K562 (cell line): Measurements from ENCODE around the gene DLX2. TPM values are rescaled to one million over a fixed set of nuclear protein-coding genes. Genes with fewer than 3 reads are reported as not detected.

Source experiments
- ARID1B ChIP-seq: fragments of 450-650 bp; IDR thresholded peaks from 2 replicates; pipeline ENCODE4 v1.6.1; 2016; ENCODE audit warnings: antibody characterized with exemption, mild to moderate bottlenecking, inconsistent platforms
- ELF4 ChIP-seq: fragments of 450-650 bp; formaldehyde crosslinking; IDR thresholded peaks from 2 replicates; pipeline ENCODE4 v1.4.0; 2022; ENCODE audit warnings: missing genetic modification characterization
- EWSR1 ChIP-seq: fragments of 450-650 bp; IDR thresholded peaks from 2 replicates; pipeline ENCODE4 v1.6.1; 2018; ENCODE audit warnings: borderline replicate concordance, mild to moderate bottlenecking, low read depth, moderate library complexity; ENCODE audit not compliant: partially characterized antibody
- FIP1L1 ChIP-seq: fragments of 200-400 bp; formaldehyde crosslinking; IDR thresholded peaks from 2 replicates; pipeline ENCODE4 v1.6.1; 2018; ENCODE audit warnings: mild to moderate bottlenecking, low read depth, low read length; ENCODE audit not compliant: poor library complexity, severe bottlenecking
- FOXK2 ChIP-seq, 2 experiments: fragments of 450-650 bp; IDR thresholded peaks in 1 of 2; conservative IDR thresholded peaks in 1 of 2; 2 replicates each; pipeline ENCODE4 v1.6.1; 2016; ENCODE audit warnings: low read depth in 2 of 2, mild to moderate bottlenecking in 1 of 2
- GABPA ChIP-seq: fragments of 200-800 bp; sonication (Bioruptor generic); conservative IDR thresholded peaks from 2 replicates; pipeline ENCODE4 v1.6.1; 2016; ENCODE audit warnings: low read depth, missing genetic modification characterization, missing compliant biosample characterization
- HSF4 ChIP-seq: fragments of 250-450 bp; sonication (Bioruptor Pico); IDR thresholded peaks from 2 replicates; pipeline ENCODE4 v2.1.2; 2022; ENCODE audit warnings: mild to moderate bottlenecking, moderate library complexity, borderline replicate concordance
- JUNB ChIP-seq: fragments of 450-650 bp; formaldehyde crosslinking; conservative IDR thresholded peaks from 2 replicates; pipeline ENCODE4 v1.4.0; 2020; ENCODE audit warnings: mild to moderate bottlenecking
- RCOR1 ChIP-seq, 2 experiments: IDR thresholded peaks; 2 replicates each; pipeline ENCODE4 v1.6.1; 2012; ENCODE audit warnings: low read depth in 2 of 2, low read length in 2 of 2, borderline replicate concordance in 1 of 2, improper control_type of control experiment in 1 of 2
- SIN3B ChIP-seq: fragments of 450-650 bp; IDR thresholded peaks from 2 replicates; pipeline ENCODE4 v1.6.1; 2017; ENCODE audit warnings: low read depth, mild to moderate bottlenecking, moderate library complexity
- SMAD3 ChIP-seq: fragments of 450-650 bp; formaldehyde crosslinking; conservative IDR thresholded peaks from 2 replicates; pipeline ENCODE4 v1.4.0; 2020; ENCODE audit warnings: mild to moderate bottlenecking
- SP2 ChIP-seq: IDR thresholded peaks from 2 replicates; pipeline ENCODE4 v1.6.1; 2011; ENCODE audit warnings: mild to moderate bottlenecking, low read depth, low read length, moderate library complexity; ENCODE audit not compliant: poor library complexity, severe bottlenecking; ENCODE audit errors: extremely low read depth
- SPI1 ChIP-seq: IDR thresholded peaks from 2 replicates; pipeline ENCODE4 v1.6.1; 2011; ENCODE audit warnings: low read depth, low read length, control low read depth, borderline replicate concordance
- ZNF134 ChIP-seq: fragments of 250-450 bp; sonication (Bioruptor Pico); conservative IDR thresholded peaks from 2 replicates; pipeline ENCODE4 v1.4.0; 2020
- ZNF184 ChIP-seq: sonication (generic); formaldehyde crosslinking; IDR thresholded peaks from 2 replicates; pipeline ENCODE4 v1.5.0; 2020; ENCODE audit warnings: missing genetic modification reagents
- ZNF41 ChIP-seq: fragments of 250-450 bp; sonication (Bioruptor Pico); conservative IDR thresholded peaks from 2 replicates; pipeline ENCODE4 v1.4.0; 2020; ENCODE audit warnings: mild to moderate bottlenecking
- ZNF778 ChIP-seq: fragments of 450-650 bp; formaldehyde crosslinking; IDR thresholded peaks from 2 replicates; pipeline ENCODE4 v1.4.0; 2020; ENCODE audit warnings: mild to moderate bottlenecking, moderate library complexity
- polyA plus RNA-seq, 8 experiments: library from polyadenylated mRNA; depleted of rRNA in 4 of 8; stranded (reverse) in 5 of 8; unstranded in 3 of 8; fragments of >200 nt; fragmentation: Nextera tagmentation in 2 of 8; fragmentation: Illumina TruSeq in 1 of 8; extraction: Ambion mirVana in 2 of 8; extraction: Trizol in 1 of 8; gene quantifications; 2 replicates each; pipeline versions ENCODE4 v1.2.1 to v1.2.3, GENCODE V29; 2011 to 2014; ENCODE audit warnings: inconsistent platforms in 1 of 8, missing spikeins in 1 of 8
- total RNA-seq, 7 experiments: library from RNA; depleted of rRNA in 6 of 7; stranded (reverse); fragments of >200 nt in 6 of 7; fragmentation: Illumina TruSeq in 2 of 7; extraction: Trizol in 2 of 7; gene quantifications; 2 replicates each; pipeline versions ENCODE4 v1.2.1 to v1.2.3, GENCODE V29; 2011 to 2021; ENCODE audit warnings: low replicate concordance in 1 of 7
- TF ChIP-seq, protein P1 (sequence below): fragments of 250-450 bp; sonication (Bioruptor Pico); IDR thresholded peaks from 2 replicates; pipeline ENCODE4 v1.5.0; 2020; ENCODE audit warnings: mild to moderate bottlenecking
- TF ChIP-seq, protein P2 (sequence below): fragments of 450-650 bp; IDR thresholded peaks from 2 replicates; pipeline ENCODE4 v1.6.1; 2018; ENCODE audit not compliant: partially characterized antibody
- TF ChIP-seq, protein P3 (sequence below), 2 experiments: fragments of 150-350 bp in 1 of 2; IDR thresholded peaks; 2 replicates each; pipeline ENCODE4 v1.6.1; 2012 to 2016; ENCODE audit warnings: low read depth in 2 of 2, low read length in 2 of 2, mild to moderate bottlenecking in 1 of 2, moderate library complexity in 1 of 2

The DLX2 gene
- total and polyA plus RNA-seq, 9 of the 15 experiments (the other 6 are each of a cell fraction or from before 2014, with no cell fraction given): 0.14 to 4.3 (median 0.86) TPM

DNA sequence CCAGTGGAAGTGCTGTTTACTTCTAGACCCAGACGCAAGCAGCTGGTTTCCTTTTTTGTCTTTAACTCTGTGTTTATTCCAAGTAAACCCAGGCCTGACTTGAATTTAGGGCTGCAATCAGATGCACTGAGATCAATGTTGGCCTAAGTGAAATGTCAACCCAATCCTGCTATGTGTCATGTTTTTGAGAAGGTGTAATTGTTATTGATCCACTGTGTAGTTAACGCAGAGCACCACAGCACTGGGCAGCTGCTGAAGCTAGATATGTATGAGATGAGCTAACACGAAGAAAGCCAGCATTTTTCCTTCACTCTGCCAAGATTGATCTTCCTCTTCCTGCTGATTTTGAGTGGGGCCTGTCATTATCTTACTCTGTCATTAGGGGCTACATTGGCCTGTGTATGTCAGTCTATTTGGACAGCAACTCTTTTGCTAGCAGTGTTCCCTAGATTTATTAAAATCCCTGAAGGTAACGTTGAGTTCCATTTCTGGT is 36.3 kb downstream of the DLX2 start (continued):
- no peak for TF ChIP-seq JUNB (CRISPR knock-in tag)
- no peak for TF ChIP-seq FIP1L1
- no peak for TF ChIP-seq EWSR1
- TF ChIP-seq, protein P1, sequence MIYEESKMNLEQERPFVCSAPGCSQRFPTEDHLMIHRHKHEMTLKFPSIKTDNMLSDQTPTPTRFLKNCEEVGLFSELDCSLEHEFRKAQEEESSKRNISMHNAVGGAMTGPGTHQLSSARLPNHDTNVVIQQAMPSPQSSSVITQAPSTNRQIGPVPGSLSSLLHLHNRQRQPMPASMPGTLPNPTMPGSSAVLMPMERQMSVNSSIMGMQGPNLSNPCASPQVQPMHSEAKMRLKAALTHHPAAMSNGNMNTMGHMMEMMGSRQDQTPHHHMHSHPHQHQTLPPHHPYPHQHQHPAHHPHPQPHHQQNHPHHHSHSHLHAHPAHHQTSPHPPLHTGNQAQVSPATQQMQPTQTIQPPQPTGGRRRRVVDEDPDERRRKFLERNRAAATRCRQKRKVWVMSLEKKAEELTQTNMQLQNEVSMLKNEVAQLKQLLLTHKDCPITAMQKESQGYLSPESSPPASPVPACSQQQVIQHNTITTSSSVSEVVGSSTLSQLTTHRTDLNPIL (CRISPR knock-in tag): no peak
- TF ChIP-seq ZNF778 (CRISPR knock-in tag): no peak
- TF ChIP-seq ZNF41 (CRISPR knock-in tag): no peak
- TF ChIP-seq GABPA (tag): 0 out of 2 replicates have a peak, but pooled peaks have one; percentile 26
- TF ChIP-seq ZNF184: no peak
- no peak for TF ChIP-seq ELF4
- no peak for TF ChIP-seq ZNF134 (CRISPR knock-in tag)
- TF ChIP-seq SMAD3: no peak
- TF ChIP-seq, protein P2, sequence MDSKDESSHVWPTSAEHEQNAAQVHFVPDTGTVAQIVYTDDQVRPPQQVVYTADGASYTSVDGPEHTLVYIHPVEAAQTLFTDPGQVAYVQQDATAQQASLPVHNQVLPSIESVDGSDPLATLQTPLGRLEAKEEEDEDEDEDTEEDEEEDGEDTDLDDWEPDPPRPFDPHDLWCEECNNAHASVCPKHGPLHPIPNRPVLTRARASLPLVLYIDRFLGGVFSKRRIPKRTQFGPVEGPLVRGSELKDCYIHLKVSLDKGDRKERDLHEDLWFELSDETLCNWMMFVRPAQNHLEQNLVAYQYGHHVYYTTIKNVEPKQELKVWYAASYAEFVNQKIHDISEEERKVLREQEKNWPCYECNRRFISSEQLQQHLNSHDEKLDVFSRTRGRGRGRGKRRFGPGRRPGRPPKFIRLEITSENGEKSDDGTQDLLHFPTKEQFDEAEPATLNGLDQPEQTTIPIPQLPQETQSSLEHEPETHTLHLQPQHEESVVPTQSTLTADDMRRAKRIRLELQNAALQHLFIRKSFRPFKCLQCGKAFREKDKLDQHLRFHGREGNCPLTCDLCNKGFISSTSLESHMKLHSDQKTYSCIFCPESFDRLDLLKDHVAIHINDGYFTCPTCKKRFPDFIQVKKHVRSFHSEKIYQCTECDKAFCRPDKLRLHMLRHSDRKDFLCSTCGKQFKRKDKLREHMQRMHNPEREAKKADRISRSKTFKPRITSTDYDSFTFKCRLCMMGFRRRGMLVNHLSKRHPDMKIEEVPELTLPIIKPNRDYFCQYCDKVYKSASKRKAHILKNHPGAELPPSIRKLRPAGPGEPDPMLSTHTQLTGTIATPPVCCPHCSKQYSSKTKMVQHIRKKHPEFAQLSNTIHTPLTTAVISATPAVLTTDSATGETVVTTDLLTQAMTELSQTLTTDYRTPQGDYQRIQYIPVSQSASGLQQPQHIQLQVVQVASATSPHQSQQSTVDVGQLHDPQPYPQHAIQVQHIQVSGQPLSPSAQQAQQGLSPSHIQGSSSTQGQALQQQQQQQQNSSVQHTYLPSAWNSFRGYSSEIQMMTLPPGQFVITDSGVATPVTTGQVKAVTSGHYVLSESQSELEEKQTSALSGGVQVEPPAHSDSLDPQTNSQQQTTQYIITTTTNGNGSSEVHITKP: no peak
- TF ChIP-seq, protein P3, sequence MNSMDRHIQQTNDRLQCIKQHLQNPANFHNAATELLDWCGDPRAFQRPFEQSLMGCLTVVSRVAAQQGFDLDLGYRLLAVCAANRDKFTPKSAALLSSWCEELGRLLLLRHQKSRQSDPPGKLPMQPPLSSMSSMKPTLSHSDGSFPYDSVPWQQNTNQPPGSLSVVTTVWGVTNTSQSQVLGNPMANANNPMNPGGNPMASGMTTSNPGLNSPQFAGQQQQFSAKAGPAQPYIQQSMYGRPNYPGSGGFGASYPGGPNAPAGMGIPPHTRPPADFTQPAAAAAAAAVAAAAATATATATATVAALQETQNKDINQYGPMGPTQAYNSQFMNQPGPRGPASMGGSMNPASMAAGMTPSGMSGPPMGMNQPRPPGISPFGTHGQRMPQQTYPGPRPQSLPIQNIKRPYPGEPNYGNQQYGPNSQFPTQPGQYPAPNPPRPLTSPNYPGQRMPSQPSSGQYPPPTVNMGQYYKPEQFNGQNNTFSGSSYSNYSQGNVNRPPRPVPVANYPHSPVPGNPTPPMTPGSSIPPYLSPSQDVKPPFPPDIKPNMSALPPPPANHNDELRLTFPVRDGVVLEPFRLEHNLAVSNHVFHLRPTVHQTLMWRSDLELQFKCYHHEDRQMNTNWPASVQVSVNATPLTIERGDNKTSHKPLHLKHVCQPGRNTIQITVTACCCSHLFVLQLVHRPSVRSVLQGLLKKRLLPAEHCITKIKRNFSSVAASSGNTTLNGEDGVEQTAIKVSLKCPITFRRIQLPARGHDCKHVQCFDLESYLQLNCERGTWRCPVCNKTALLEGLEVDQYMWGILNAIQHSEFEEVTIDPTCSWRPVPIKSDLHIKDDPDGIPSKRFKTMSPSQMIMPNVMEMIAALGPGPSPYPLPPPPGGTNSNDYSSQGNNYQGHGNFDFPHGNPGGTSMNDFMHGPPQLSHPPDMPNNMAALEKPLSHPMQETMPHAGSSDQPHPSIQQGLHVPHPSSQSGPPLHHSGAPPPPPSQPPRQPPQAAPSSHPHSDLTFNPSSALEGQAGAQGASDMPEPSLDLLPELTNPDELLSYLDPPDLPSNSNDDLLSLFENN (IDR thresholded peaks at IDR 0.05; ENCODE audit: low read depth in 2 of 2, low read length in 2 of 2): no peak
- peak in 1 of 2 experiments; percentile 55; a peak in 1 of 4 replicates for TF ChIP-seq RCOR1 (IDR thresholded peaks at IDR 0.05; ENCODE audit: borderline replicate concordance in 1 of 2, low read depth in 2 of 2, low read length in 2 of 2)
- no peak for TF ChIP-seq HSF4 (CRISPR knock-in tag)
- no peak for TF ChIP-seq SP2
- TF ChIP-seq SPI1: no peak
- no peak for TF ChIP-seq SIN3B
- peak; percentile 28 to 53; a peak in 1 of 4 replicates for TF ChIP-seq FOXK2 (conservative IDR thresholded peaks at IDR 0.05 in 1 of 2, IDR thresholded peaks at IDR 0.05 in 1 of 2; ENCODE audit: low read depth in 2 of 2)
- TF ChIP-seq ARID1B: peak; percentile 88
